Measurements from ENCODE around the gene TAS2R38.

The TAS2R38 gene

DNA sequence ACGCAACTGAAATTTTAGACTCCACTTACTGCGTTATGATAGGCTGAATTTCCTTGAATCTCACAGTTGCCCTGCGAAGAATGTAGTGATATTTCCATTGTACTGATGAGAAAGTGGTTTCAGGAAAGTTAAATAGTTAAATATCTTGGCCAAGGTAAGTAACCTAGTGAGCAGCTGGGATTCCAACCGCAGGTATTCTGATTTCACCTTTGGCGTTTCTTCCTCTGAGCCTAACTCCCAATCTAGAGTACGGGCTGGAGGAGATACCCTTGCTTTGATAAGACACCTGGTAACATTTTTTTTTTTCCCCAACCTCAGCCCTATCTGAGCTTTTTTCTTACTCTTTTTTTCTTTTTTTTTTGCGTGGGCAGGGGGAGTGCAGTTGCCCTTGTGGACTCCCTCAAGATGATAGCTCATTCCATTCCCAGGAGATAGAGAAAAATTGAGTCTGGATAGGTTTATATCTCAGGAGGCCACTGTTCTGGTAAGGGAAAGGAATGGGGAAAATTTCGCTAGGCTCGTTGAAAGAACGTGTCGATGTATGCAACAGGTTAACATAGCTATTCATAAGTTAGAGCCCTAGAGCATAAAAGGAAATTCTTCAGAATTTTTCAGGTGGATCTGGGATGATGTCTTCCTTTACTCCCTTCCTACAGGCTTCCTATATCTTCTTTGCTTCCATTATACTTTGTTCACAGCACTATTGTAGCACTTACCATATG lies 3.1 kb upstream of the TAS2R38 start:
- H3K27me3 ChIP-seq (ENCODE audit: control insufficient read depth in 1 of 2, insufficient read depth in 2 of 2, low read length in 2 of 2): no peaks in the 10 kb centered on the region
- no peak overlapping the region for H3K9ac ChIP-seq (ENCODE audit: low read length in 2 of 2)
- H3K36me3 ChIP-seq (ENCODE audit: control insufficient read depth in 2 of 2, insufficient read depth in 2 of 2, low read length in 2 of 2): no peaks in the 10 kb centered on the region
- H3K4me3 ChIP-seq (ENCODE audit: low read length in 2 of 2): no peak overlapping the region
- H3K9me3 ChIP-seq (ENCODE audit: control insufficient read depth in 2 of 2, low read length in 2 of 2): no peaks in the 10 kb centered on the region
- no peaks in the 10 kb centered on the region for H3K4me1 ChIP-seq (ENCODE audit: control insufficient read depth, insufficient read depth, low read length)
- H3K27ac ChIP-seq (ENCODE audit: low read length): no peak overlapping the region

DNA sequence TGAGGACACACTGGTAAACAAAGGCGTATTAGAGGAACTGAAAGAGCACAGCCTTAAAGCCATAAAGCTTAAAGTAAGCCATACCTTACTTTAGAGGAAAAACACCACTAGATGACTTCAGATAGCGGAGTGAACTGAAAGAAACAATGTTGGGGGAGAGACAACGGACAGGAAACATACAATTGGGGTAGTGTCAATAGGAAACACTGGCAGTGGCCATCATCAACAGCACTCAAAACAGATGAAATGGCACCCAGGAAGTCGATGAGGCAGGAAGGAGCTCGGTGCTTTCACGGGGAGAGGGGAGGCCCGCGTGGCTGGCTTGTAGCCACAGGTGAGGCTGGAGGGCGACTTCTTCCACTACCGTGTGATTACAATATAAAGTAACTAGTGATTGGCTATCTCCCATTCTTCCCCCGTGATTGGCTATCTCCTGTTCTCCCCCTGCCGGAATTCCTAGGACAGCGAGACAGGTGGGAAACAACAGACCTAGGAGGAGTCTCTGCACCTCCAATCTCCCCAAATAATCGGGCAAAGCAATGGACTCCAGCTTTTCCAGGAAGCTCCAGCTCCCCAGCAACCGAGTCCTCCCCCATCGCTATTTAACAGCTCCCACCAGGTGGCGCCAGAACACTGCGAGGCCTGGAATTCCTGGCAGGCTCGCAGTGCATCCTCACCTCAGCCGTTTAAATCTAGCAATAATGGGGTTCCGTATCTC lies 2.4 kb upstream of the TAS2R38 start:
- Histone ChIP-seq H3K27ac (ENCODE audit: low read length) (no peak overlapping the region), H3K27me3 (ENCODE audit: control insufficient read depth in 1 of 2, insufficient read depth in 2 of 2, low read length in 2 of 2) (no peaks in the 10 kb centered on the region), H3K4me1 (ENCODE audit: control insufficient read depth, insufficient read depth, low read length) (no peaks in the 10 kb centered on the region), H3K36me3 (ENCODE audit: control insufficient read depth in 2 of 2, insufficient read depth in 2 of 2, low read length in 2 of 2) (no peaks in the 10 kb centered on the region), H3K9ac (ENCODE audit: low read length in 2 of 2) (no peak overlapping the region), H3K4me3 (ENCODE audit: low read length in 2 of 2) (peak overlapping the region in 1 of 2 donors; percentile 40), H3K9me3 (ENCODE audit: control insufficient read depth in 2 of 2, low read length in 2 of 2) (no peaks in the 10 kb centered on the region)

DNA sequence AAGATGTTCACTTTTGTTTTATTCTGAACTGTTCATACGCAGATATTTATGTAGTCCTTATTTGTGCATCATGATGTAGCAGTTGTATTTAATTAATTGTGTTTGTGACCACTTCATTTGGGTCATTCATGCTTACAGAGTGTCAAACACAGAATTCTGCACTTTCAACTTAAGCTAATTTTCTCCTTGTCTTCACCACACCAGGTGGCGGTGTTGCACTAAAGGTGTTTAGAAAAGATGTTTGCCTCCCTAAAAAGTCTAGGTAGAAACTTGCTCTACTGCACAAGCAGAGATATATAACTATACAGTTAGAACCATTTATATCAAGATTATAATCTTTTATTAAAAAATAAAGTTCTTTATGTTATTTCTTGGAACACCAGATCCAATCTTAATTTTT lies 1.3 kb upstream of the TAS2R38 start:
- Histone ChIP-seq H3K27ac (ENCODE audit: low read length) (no peak overlapping the region), H3K9ac (ENCODE audit: low read length in 2 of 2) (no peak overlapping the region), H3K4me1 (ENCODE audit: control insufficient read depth, insufficient read depth, low read length) (no peaks in the 10 kb centered on the region), H3K36me3 (ENCODE audit: control insufficient read depth in 2 of 2, insufficient read depth in 2 of 2, low read length in 2 of 2) (no peaks in the 10 kb centered on the region), H3K9me3 (ENCODE audit: control insufficient read depth in 2 of 2, low read length in 2 of 2) (no peaks in the 10 kb centered on the region), H3K27me3 (ENCODE audit: control insufficient read depth in 1 of 2, insufficient read depth in 2 of 2, low read length in 2 of 2) (no peaks in the 10 kb centered on the region), H3K4me3 (ENCODE audit: low read length in 2 of 2) (no peak overlapping the region)

DNA sequence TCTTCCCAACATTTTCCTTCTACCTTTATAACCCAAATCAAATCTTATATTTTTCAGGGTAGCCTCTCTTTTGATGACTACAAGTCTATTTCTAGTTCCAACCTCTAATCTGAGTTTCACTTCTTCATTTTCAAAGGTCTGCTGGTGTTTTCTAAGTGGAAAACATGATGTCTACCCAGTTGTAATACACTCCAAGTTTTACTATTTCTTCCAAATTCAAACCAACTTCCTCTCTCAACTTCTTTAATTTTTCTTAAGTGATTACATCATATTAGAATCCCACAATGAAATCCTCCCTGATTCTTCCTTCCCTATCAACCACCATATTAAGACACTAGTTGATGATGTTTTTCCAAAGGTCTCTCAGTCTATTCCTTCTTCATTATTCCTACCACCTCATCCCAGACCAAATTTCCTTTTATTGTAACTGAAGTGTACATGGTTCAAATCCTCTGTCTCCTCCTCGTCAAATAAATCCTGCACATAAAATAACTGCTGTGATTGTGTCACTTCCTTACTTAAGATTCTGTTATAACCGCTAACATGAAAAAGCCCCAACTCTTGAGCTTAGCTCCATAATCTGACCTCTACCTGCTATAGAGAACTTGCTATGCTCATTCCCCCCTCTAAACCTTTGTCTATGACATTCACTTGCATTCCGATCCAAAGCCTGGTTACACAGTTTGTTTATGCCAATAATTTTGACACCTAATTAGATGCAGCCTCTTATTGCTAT lies 12.7 kb downstream of the TAS2R38 start:
- Histone ChIP-seq H3K9me3 (ENCODE audit: control insufficient read depth in 2 of 2, low read length in 2 of 2) (no peaks in the 10 kb centered on the region), H3K36me3 (ENCODE audit: control insufficient read depth in 2 of 2, insufficient read depth in 2 of 2, low read length in 2 of 2) (no peaks in the 10 kb centered on the region), H3K9ac (ENCODE audit: low read length in 2 of 2) (no peak overlapping the region), H3K4me3 (ENCODE audit: low read length in 2 of 2) (no peak overlapping the region), H3K4me1 (ENCODE audit: control insufficient read depth, insufficient read depth, low read length) (no peaks in the 10 kb centered on the region), H3K27ac (ENCODE audit: low read length) (no peak overlapping the region), H3K27me3 (ENCODE audit: control insufficient read depth in 1 of 2, insufficient read depth in 2 of 2, low read length in 2 of 2) (no peaks in the 10 kb centered on the region)

DNA sequence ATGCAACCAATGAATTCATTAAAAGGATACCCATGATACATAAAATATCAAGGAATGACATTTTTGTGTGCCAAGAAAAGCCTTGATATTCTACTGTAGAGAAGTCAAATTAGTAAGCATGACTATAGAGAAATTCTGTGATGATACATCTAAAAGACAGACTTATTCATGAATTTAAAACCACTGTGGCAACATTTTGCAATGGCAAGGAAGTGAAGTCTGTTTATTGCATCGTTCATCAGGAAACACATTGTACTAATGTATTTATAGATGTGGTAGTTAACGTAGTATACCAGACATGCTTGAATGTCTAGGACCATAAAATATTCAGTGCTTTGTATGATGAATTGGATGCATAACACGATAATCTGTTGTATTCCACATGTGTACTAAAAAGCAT lies 17.5 kb downstream of the TAS2R38 start:
- H3K9me3 ChIP-seq (ENCODE audit: control insufficient read depth in 2 of 2, low read length in 2 of 2): no peaks in the 10 kb centered on the region
- H3K36me3 ChIP-seq (ENCODE audit: control insufficient read depth in 2 of 2, insufficient read depth in 2 of 2, low read length in 2 of 2): no peaks in the 10 kb centered on the region
- no peak overlapping the region for H3K9ac ChIP-seq (ENCODE audit: low read length in 2 of 2)
- H3K27me3 ChIP-seq (ENCODE audit: control insufficient read depth in 1 of 2, insufficient read depth in 2 of 2, low read length in 2 of 2): no peaks in the 10 kb centered on the region
- no peak overlapping the region for H3K4me3 ChIP-seq (ENCODE audit: low read length in 2 of 2)
- no peak overlapping the region for H3K27ac ChIP-seq (ENCODE audit: low read length)
- H3K4me1 ChIP-seq (ENCODE audit: control insufficient read depth, insufficient read depth, low read length): no peaks in the 10 kb centered on the region

DNA sequence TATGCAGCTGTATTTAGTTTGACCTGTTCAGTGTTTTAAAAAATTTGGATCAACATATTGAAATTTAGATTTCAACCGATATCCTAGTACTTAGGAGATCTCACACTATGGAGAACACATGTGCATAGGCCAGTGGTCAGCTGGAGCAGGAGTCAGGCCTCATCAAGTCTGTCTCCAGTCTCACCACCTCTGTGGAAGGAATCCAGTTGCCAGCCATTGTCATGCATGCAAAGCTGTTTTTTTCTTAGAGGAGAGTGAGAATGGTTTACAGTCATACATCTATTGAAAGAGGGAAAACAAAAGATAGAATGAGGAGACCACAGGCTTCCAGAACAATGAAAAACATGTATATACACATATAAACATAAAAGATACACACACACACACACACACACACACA lies 19.2 kb downstream of the TAS2R38 start:
- Histone ChIP-seq H3K4me3 (ENCODE audit: low read length in 2 of 2) (no peak overlapping the region), H3K9me3 (ENCODE audit: control insufficient read depth in 2 of 2, low read length in 2 of 2) (peaks cover 0 to under 1% of the 10 kb centered on the region in 2 donors), H3K36me3 (ENCODE audit: control insufficient read depth in 2 of 2, insufficient read depth in 2 of 2, low read length in 2 of 2) (no peaks in the 10 kb centered on the region), H3K27ac (ENCODE audit: low read length) (no peak overlapping the region), H3K27me3 (ENCODE audit: control insufficient read depth in 1 of 2, insufficient read depth in 2 of 2, low read length in 2 of 2) (no peaks in the 10 kb centered on the region), H3K9ac (ENCODE audit: low read length in 2 of 2) (no peak overlapping the region), H3K4me1 (ENCODE audit: control insufficient read depth, insufficient read depth, low read length) (no peaks in the 10 kb centered on the region)

DNA sequence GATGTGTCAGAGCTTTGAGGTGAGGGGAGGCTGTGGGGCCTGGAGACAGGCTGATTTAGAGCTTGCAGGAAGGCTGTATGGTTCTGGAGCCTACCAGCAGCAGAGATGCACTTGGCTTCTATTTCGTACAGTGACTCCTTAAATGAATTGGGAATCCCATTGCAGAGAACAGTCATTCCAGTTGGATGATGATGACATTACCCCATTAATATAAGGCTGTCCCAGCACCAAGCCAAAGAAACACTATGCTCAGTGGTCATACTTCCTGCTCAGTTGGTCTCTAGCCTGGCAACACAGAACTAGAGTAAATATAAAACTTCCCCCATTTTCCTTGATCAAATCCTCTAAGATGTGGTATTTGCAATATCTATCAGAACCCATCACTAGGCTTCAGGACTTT lies 21.1 kb downstream of the TAS2R38 start:
- Histone ChIP-seq H3K36me3 (ENCODE audit: control insufficient read depth in 2 of 2, insufficient read depth in 2 of 2, low read length in 2 of 2) (no peaks in the 10 kb centered on the region), H3K27ac (ENCODE audit: low read length) (no peak overlapping the region)

DNA sequence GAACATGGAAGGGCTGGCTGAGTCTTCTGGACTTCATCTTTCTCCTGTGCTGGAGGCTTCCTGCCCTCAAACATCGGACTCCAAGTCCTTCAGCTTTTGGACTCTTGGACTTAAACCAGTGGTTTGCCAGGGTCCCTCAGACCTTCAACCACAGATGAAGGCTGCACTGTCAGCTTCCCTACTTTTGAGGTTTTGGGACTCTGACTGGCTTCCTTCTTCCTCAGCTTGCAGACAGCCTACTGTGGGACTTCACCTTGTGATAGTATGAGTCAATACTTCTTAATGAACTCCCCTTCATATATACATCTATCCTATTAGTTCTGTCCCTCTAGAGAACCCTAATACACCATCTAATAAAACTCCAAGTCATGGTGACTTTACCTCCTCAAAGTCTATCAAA lies 22.8 kb downstream of the TAS2R38 start:
- Histone ChIP-seq H3K36me3 (ENCODE audit: control insufficient read depth in 2 of 2, insufficient read depth in 2 of 2, low read length in 2 of 2) (no peaks in the 10 kb centered on the region), H3K9me3 (ENCODE audit: control insufficient read depth in 2 of 2, low read length in 2 of 2) (peaks cover 0 to 4% of the 10 kb centered on the region in 2 donors), H3K9ac (ENCODE audit: low read length in 2 of 2) (no peak overlapping the region), H3K27me3 (ENCODE audit: control insufficient read depth in 1 of 2, insufficient read depth in 2 of 2, low read length in 2 of 2) (no peaks in the 10 kb centered on the region), H3K4me3 (ENCODE audit: low read length in 2 of 2) (no peak overlapping the region), H3K27ac (ENCODE audit: low read length) (no peak overlapping the region), H3K4me1 (ENCODE audit: control insufficient read depth, insufficient read depth, low read length) (no peaks in the 10 kb centered on the region)

More for the DNA sequence above, 21.1 kb downstream of the TAS2R38 start:
- H3K27me3 ChIP-seq (ENCODE audit: control insufficient read depth in 1 of 2, insufficient read depth in 2 of 2, low read length in 2 of 2): no peaks in the 10 kb centered on the region
- no peak overlapping the region for H3K4me3 ChIP-seq (ENCODE audit: low read length in 2 of 2)
- H3K9me3 ChIP-seq (ENCODE audit: control insufficient read depth in 2 of 2, low read length in 2 of 2): peaks cover 0 to 4% of the 10 kb centered on the region in 2 donors
- no peak overlapping the region for H3K9ac ChIP-seq (ENCODE audit: low read length in 2 of 2)
- no peaks in the 10 kb centered on the region for H3K4me1 ChIP-seq (ENCODE audit: control insufficient read depth, insufficient read depth, low read length)

DNA sequence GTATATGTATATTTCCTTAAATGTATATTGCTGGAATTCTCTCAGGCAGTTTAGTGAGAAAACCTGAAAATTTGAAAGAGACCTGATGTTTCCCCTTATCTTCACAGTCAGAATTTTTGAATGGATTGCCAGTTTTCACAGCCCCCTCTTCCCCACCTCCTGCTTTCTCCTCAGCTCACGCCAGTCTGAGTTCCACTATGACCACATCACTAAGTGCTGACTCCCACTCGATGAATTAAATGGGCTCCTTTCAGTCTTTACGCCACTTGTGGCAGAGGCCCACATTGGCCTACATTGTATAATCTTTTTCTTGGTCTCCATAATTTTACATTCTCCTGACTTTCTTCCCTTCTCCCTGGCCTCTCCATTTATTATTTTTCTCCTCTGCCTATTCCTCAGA lies 23.7 kb downstream of the TAS2R38 start:
- Histone ChIP-seq H3K9ac (ENCODE audit: low read length in 2 of 2) (no peak overlapping the region), H3K36me3 (ENCODE audit: control insufficient read depth in 2 of 2, insufficient read depth in 2 of 2, low read length in 2 of 2) (no peaks in the 10 kb centered on the region), H3K9me3 (ENCODE audit: control insufficient read depth in 2 of 2, low read length in 2 of 2) (peaks cover 0 to 4% of the 10 kb centered on the region in 2 donors), H3K27me3 (ENCODE audit: control insufficient read depth in 1 of 2, insufficient read depth in 2 of 2, low read length in 2 of 2) (no peaks in the 10 kb centered on the region), H3K4me3 (ENCODE audit: low read length in 2 of 2) (no peak overlapping the region), H3K27ac (ENCODE audit: low read length) (no peak overlapping the region), H3K4me1 (ENCODE audit: control insufficient read depth, insufficient read depth, low read length) (no peaks in the 10 kb centered on the region)

DNA sequence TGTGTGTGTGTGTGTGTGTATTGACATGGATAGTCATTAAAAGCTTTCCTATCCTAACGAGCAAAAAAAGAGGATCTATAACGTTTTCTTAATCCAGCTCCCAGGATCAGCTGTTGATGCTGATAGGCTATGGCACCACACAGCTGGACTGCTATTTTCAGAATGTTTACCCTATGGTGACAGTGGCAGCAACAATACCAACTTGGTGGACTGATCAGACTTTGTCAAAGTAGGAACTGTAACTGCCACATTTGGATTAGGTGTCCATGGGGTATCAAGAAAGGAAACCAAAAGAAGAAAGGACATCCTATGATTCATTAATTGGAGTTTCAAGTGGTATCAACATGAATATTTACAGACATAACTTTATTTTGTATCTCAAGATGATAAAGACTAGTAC lies 24.1 kb downstream of the TAS2R38 start:
- H3K9ac ChIP-seq (ENCODE audit: low read length in 2 of 2): no peak overlapping the region
- H3K4me1 ChIP-seq (ENCODE audit: control insufficient read depth, insufficient read depth, low read length): no peaks in the 10 kb centered on the region
- peaks cover 0 to 4% of the 10 kb centered on the region in 2 donors for H3K9me3 ChIP-seq (ENCODE audit: control insufficient read depth in 2 of 2, low read length in 2 of 2)
- H3K27ac ChIP-seq (ENCODE audit: low read length): no peak overlapping the region
- no peaks in the 10 kb centered on the region for H3K27me3 ChIP-seq (ENCODE audit: control insufficient read depth in 1 of 2, insufficient read depth in 2 of 2, low read length in 2 of 2)
- no peaks in the 10 kb centered on the region for H3K36me3 ChIP-seq (ENCODE audit: control insufficient read depth in 2 of 2, insufficient read depth in 2 of 2, low read length in 2 of 2)
- H3K4me3 ChIP-seq (ENCODE audit: low read length in 2 of 2): no peak overlapping the region

Data from stomach smooth muscle (tissue), 2 donors.